VCaP (cell line): Measurements from ENCODE around the gene ZNF446.
A peak's percentile ranks its signal among the peaks of the same experiment; 100 is the strongest.
"Not testable (repeated sequence)": the region's sequence is repeated elsewhere in the genome, so short reads cannot be mapped to it uniquely, and the experiment has no call there.

Experiments
- H3K27ac ChIP-seq: fragments of 450-650 bp; 2 replicates; pipeline ENCODE4 v1.5.1; 2017
- CTCF ChIP-seq: fragments of 450-650 bp; conservative IDR thresholded peaks from 2 replicates; pipeline ENCODE4 v1.5.1; 2017; ENCODE audit warnings: mild to moderate bottlenecking, moderate library complexity

The ZNF446 gene

GRCh38 chr19:58475714-58476497, at the start of gene ZNF446:
TSS of gene ZNF446 (plus strand) at chr19:58476352. CDS start at chr19:58477219, 867 bp downstream.
- TF ChIP-seq CTCF, result no peak

GRCh38 chr19:58428617-58429016, 47.5 kb upstream of the ZNF446 start:
- TF ChIP-seq CTCF, result no peak

More at GRCh38 chr19:58475714-58476497, at the start of gene ZNF446:
- peak within 1 kb of the TSS; percentile 89 for H3K27ac ChIP-seq

GRCh38 chr19:58429745-58430144, 46.4 kb upstream of the ZNF446 start:
- no peak overlapping the region for H3K27ac ChIP-seq
- TF ChIP-seq CTCF, result no peak

More at GRCh38 chr19:58428617-58429016, 47.5 kb upstream of the ZNF446 start:
- H3K27ac ChIP-seq, result no peak overlapping the region

- TF ChIP-seq CTCF, result no peak
Observed at GRCh38 chr19:58434217-58434616, 41.9 kb upstream of the ZNF446 start.

GRCh38 chr19:58439576-58440554, 36.3 kb upstream of the ZNF446 start, which contains the start of gene ZNF132:
TSS of gene ZNF132 (minus strand) at chr19:58440153. CDS start at chr19:58439821, 332 bp downstream.
- H3K27ac ChIP-seq, result peak within 1 kb of the TSS; percentile 27; the same call in 1 of the 2 replicates
- no peak for TF ChIP-seq CTCF

More at GRCh38 chr19:58434217-58434616, 41.9 kb upstream of the ZNF446 start:
- H3K27ac ChIP-seq, result no peak overlapping the region

GRCh38 chr19:58440556-58440955, 35.6 kb upstream of the ZNF446 start:
- TF ChIP-seq CTCF, result no peak
- no peak overlapping the region for H3K27ac ChIP-seq

- not testable (repeated sequence) for H3K27ac ChIP-seq
Observed at GRCh38 chr19:58442986-58443385, 33.2 kb upstream of the ZNF446 start.

GRCh38 chr19:58448860-58449259, 27.3 kb upstream of the ZNF446 start:
- not testable (repeated sequence) for H3K27ac ChIP-seq

- peak overlapping the region; percentile 72 for H3K27ac ChIP-seq
Observed at GRCh38 chr19:58449980-58450379, 26.2 kb upstream of the ZNF446 start.
